GM21786 (cell line): Measurements from ENCODE around the gene ARHGEF25.
A peak's percentile ranks its signal among the peaks of the same experiment; 100 is the strongest.
"Not testable (repeated sequence)": the region's sequence is repeated elsewhere in the genome, so short reads cannot be mapped to it uniquely, and the experiment has no call there.

Experiments used
- ATAC-seq: cut with Tn5 transposase; IDR thresholded peaks from one replicate; pipeline ENCODE4 v1.9.1; 2021; ENCODE audit not compliant: unreplicated experiment

The ARHGEF25 gene

DNA sequence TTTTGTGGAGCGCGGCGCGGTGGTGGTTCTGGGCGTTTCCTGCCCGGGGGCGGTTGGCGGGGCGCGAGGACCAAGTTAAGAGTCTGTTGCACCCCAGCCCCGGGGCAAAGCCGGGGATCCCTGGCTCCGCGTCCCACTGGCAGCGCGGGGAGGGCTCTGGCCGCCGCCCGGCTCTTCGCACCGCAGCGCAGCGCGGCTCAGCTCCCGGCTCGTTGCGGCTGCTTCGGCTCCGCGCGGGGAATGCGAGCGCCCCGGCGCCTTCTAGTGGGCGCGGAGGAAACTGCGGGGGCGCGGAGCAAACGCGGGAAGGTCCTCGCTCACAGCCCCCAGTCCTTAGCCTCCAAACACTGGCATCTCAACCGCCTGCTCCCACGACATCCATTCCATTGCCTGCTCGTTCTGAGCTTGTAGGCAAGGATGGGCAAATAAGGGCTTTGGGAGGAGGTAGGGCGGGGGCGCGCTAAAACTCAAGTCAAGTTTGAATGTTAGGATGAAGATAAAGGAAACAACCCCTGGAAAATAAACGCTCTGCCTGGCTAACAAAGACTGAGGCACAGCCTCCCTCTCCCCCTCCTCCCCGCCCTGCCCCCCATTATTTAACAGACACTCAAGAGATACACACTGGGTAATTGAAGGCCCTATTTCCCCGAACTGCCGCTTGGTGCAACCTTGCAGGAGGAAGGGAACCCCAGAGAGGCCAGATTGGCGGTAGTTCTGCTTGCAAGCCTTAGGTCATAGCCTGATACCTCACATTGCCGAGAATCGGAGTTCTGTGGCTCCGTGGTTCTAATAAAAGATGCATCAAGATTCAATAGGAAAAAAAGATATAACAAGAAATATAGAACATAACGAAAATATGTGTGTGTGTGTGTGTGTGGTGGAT is 22.0 kb downstream of the ARHGEF25 start, which contains the start of gene B4GALNT1:
B4GALNT1 (minus strand) TSS at position 244 of the 883 bp plus-strand sequence. CDS start 1,069 bp downstream, outside the sequence.
- ATAC-seq = peak; percentile 79

DNA sequence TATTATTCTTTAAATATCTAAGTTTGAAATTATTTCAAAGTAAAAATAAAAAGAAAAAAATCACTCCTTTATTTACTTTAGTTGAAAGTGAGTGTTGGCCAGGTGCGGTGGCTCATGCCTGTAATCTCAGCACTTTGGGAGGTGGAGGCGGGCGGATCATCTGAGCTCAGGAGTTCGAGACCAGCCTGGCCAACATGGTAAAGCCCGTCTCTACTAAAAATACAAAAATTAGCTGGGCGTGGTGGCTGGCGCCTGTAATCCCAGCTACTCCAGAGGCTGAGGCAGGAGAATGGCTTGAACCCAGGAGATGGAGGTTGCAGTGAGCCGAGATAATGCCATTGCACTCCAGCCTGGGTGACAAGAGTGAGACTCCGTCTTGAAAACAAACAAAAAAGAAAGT is 25.5 kb downstream of the ARHGEF25 start:
- ATAC-seq = not testable (repeated sequence)

- no peak for ATAC-seq
Measured at GRCh38 chr12:57637364-57637763, 26.1 kb downstream of the ARHGEF25 start.

- ATAC-seq = no peak
Measured at GRCh38 chr12:57638096-57638495, 26.9 kb downstream of the ARHGEF25 start.

DNA sequence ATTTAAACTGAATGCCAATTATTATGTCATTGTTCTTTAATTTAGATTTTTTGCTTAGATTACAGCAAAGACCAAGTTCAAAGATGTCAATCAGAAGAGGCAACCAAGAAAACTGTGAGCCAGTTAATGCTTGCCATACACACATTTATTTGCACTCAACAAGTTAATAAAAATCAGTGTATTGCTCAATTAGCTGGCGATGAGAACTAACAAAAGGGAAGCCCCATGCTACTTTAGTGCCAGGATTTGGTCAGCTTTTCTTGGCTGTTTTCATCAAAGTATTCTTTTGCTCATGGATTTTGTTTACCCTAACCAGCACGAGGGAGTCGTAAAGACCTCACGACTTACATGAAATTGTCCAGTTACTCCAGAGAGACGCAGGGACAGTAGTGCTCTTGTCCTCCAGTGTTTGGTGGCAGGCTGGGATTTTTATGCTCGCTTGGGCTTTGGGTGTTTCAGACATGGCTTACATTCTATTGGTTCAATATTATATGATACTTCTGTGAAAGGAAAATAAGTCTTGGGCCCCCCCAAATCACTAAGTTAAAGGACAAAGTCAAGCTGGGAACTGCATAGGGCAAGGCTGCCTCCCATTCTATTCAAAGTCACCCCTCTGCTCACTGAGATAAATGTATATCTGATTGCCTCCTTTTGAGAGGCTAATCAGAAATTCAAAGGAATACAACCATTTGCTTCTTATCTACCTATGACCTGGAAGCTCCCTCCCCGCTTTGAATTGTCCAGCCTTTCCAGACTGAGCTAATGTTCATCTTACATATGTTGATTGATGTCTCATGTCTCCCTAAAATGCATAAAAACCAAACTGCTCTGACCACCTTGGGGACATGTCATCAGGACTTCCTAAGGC is 29.2 kb downstream of the ARHGEF25 start:
- no peak for ATAC-seq

GRCh38 chr12:57641699-57642442 is 30.6 kb downstream of the ARHGEF25 start:
- ATAC-seq = no peak

DNA sequence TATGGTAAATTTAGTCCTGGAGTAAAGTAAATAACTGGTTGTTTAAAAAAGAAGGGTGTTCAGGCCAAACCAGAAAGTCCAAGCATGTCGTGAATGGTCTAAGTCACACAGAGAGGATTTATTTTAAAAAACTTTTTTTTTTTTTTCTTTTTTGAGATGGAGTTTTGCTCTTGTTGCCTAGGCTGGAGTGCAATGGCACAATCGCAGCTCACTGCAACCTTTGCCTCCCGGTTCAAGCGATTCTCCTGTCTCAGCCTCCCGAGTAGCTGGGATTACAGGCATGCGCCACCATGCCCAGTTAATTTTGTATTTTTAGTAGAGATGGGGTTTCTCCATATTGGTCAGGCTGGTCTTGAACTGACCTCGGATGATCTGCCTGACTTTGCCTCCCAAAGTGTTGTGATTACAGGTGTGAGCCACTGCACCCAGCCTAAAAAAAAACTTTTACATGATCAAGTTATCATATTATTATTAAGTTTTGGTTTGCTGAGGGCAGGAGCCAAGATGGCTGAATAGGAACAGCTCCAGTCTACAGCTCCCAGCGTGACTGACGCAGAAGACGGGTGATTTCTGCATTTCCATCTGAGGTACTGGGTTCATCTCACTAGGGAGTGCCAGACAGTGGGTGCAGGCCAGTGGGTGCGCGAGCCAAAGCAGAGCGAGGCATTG is 34.9 kb downstream of the ARHGEF25 start:
- ATAC-seq = not testable (repeated sequence)

- not testable (repeated sequence) for ATAC-seq
Measured at GRCh38 chr12:57646659-57647049, 35.4 kb downstream of the ARHGEF25 start.

DNA sequence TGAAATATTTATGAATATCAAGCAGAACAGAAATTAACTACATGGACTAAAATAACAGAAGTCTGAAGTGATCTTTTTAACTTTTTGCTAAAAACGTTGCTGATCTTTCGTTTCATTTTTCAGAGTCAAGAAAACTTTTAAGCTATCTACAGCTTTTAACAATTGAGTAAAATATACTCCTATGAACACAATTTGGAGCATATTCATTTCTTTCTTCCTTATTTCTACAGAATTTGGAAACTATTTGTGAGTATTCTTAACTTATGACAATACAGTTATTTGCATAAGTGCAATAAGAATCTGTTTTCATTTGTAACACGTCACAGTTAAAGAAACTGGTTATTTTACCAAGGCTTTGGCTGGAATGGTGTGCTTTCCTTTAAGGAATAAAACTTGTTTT is 42.8 kb downstream of the ARHGEF25 start:
- ATAC-seq = no peak

- ATAC-seq = no peak
Measured at GRCh38 chr12:57655541-57656240, 44.5 kb downstream of the ARHGEF25 start.

DNA sequence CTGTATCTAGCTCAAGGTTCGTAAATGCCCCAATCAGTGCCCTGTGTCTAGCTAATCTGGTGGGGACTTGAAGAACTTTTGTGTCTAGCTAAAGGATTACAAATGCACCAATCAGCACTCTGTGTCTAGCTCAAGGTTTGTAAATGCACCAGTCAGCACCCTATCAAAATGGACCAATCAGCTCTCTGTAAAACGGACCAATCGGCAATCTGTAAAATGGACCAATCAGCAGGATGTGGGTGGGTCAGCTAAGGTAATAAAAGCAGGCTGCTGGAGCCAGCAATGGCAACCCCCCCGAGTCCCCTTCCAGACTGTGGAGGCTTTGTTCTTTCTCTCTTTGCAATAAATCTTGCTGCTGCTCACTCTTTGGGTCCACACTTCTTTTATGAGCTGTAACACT is 45.2 kb downstream of the ARHGEF25 start:
- ATAC-seq = not testable (repeated sequence)

DNA sequence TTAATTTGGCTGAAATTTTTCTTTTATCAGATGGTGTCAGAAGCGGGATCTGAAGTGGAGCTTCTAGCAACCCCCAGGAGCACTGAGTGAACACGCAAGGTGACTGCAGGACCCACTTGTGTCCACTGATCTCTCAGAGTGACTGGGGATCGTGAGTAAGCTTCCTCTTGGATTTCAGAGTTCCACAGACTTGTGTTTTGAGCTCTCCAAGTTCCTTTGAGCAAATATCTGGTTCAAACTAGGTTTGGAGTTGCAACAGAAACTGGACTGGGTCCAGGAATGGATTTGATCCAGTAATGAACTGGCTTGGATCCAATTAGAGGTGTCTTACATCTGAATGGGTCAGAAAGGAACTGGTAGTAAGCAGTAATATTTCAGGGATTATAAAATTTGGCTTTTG is 46.5 kb downstream of the ARHGEF25 start:
- ATAC-seq = no peak

- no peak for ATAC-seq
Measured at GRCh38 chr12:57658890-57659289, 47.7 kb downstream of the ARHGEF25 start.

DNA sequence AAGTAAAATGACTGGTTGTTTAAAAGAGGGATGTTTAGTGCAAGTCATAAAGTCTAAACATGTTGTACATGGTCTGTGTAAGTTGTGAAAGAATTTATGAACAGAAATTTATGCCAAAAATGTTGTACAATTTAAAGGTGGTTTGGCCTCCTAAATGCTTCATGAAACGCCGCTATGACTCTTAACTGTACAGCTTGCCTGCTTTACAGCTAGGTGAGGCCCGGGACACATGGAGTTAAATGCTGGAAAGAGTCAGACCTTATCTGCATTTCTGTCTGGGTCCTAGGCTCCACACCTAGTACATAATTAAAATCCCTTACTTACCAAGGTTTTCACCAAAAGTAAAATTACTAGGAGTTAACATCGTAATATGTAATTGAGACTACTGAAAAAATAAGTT is 50.1 kb downstream of the ARHGEF25 start:
- ATAC-seq = no peak

GRCh38 chr12:57665066-57665820 is 54.0 kb downstream of the ARHGEF25 start:
- not testable (repeated sequence) for ATAC-seq
